ENCODE data around the gene SLC35B1. TPM values are rescaled to one million over a fixed set of nuclear protein-coding genes. Genes with fewer than 3 reads are reported as not detected.

The SLC35B1 gene
- 228 and 232 TPM in 2 replicates for total RNA-seq (2022)
- percentile 97 among the genes with signal in this experiment for Bru-seq, nascent RNA
- percentile 95 among the genes with signal in this experiment for BruChase-seq, experiment 1, labeled RNA remaining after a 2-hour chase
- percentile 98 among the genes with signal in this experiment for BruChase-seq, experiment 2, labeled RNA remaining after a 6-hour chase
- long read RNA-seq, transcript SLC35B1-220 (9 exons, 1,611 nt), result major isoform, 162 of 267 reads
- long read RNA-seq, transcript SLC35B1-209 (9 exons, 1,320 nt), result minor isoform, 50 of 267 reads
- long read RNA-seq, partial matches to known transcripts, result 8 of 267 reads
- long read RNA-seq, other reads (novel, unspliced or antisense), result 45 of 267 reads

GRCh38 chr17:49707608-49708514 is at the start of gene SLC35B1:
TSS of gene SLC35B1 (minus strand) at chr17:49707964. CDS start at chr17:49707833, 131 bp downstream.
- POLR2A ChIA-PET, result interaction anchor here (0.5 to 2.4 kb wide), 15 partner anchors 9 to 294 kb away, joined by 3 to 50 read pairs (median 4); partner anchors contain the start of genes FAM117A, KAT7 and PHB1
- no TSS peak for BruUV-seq (replicated peaks)
- Mint-ChIP-seq H3K9me3 (ENCODE audit: unreplicated experiment) (no peaks in the 10 kb centered on the region), H3K27ac (ENCODE audit: unreplicated experiment) (peak within 1 kb of the TSS; percentile 99), H3K4me1 (ENCODE audit: low read depth, unreplicated experiment) (peaks cover 28% of the 10 kb centered on the region), H3K4me3 (ENCODE audit: unreplicated experiment) (peak within 1 kb of the TSS; percentile 89), H3K27me3 (ENCODE audit: insufficient read depth, unreplicated experiment) (no peaks in the 10 kb centered on the region), H3K36me3 (ENCODE audit: insufficient read depth, unreplicated experiment) (peaks cover 52% of the 10 kb centered on the region)
- TF ChIP-seq, protein P1, sequence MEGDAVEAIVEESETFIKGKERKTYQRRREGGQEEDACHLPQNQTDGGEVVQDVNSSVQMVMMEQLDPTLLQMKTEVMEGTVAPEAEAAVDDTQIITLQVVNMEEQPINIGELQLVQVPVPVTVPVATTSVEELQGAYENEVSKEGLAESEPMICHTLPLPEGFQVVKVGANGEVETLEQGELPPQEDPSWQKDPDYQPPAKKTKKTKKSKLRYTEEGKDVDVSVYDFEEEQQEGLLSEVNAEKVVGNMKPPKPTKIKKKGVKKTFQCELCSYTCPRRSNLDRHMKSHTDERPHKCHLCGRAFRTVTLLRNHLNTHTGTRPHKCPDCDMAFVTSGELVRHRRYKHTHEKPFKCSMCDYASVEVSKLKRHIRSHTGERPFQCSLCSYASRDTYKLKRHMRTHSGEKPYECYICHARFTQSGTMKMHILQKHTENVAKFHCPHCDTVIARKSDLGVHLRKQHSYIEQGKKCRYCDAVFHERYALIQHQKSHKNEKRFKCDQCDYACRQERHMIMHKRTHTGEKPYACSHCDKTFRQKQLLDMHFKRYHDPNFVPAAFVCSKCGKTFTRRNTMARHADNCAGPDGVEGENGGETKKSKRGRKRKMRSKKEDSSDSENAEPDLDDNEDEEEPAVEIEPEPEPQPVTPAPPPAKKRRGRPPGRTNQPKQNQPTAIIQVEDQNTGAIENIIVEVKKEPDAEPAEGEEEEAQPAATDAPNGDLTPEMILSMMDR (IDR thresholded peaks at IDR 0.05; ENCODE audit: insufficient read depth in 1 of 2, low read depth in 1 of 2, low read length in 1 of 2, severe bottlenecking in 1 of 2, unreplicated experiment in 1 of 2), result peak; percentile 82 to 100
- H3K4me3 ChIP-seq (ENCODE audit: low read depth, low read length), result peak within 1 kb of the TSS; percentile 69
- peak; percentile 100 for DNase-seq
- no peaks in the 10 kb centered on the region for H3K9me3 ChIP-seq
- CTCF ChIA-PET, result interaction anchor here (0.5 to 3.8 kb wide), 33 partner anchors 8 to 300 kb away, joined by 3 to 36 read pairs (median 6); partner anchors contain the start of genes FAM117A, KAT7, NXPH3 and PHB1
- no peaks in the 10 kb centered on the region for H3K27me3 ChIP-seq (replicated peaks; ENCODE audit: control insufficient read depth, insufficient read depth, low read length)
- H3K4me1 ChIP-seq, result peaks cover 8% of the 10 kb centered on the region
- intact Hi-C loops (cut with micrococcal nuclease; ENCODE audit: unreplicated experiment), result loop anchor here (1.0 to 2.0 kb wide), 5 partner anchors 30 to 141 kb away; partner anchors contain the start of genes FAM117A, KAT7, SPOP and TAC4
- H3K36me3 ChIP-seq (ENCODE audit: control insufficient read depth, insufficient read depth, low read length), result peaks cover 14% of the 10 kb centered on the region

DNA sequence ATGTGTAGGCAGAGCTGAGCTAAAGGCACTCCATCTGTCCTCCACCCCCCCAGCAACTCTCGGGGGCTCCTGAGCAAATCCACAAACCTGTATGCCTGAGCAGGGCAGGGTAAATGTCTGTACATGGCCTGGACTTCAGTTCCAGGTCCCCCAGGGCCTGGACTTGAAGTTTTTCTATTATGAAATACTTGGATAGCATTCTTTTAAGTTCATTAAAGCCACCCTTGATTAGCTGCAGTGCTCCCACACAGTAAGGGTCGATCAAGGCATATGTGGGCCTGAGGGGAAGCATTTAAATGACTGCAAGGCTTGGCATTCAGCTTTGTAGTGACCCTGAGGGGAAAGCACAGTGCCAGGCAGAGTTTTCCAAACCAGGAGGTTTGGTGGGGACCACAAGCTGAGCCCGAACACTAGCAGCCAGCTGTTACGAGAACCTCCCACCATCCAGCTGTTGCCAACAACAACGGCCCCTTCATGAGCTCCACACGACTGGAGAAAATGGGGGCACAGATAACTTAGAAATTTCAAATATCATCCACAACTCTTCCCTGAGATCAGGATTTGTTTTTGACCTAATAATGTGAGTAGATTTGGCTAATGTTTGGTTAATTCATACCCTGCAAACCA is 49.5 kb upstream of the SLC35B1 start:
- Histone ChIP-seq H3K4me1 (peaks cover under 1% of the 10 kb centered on the region; the same call in 1 of the 2 replicates), H3K27me3 (replicated peaks; ENCODE audit: control insufficient read depth, insufficient read depth, low read length) (no peaks in the 10 kb centered on the region), H3K36me3 (ENCODE audit: control insufficient read depth, insufficient read depth, low read length) (no peaks in the 10 kb centered on the region), H3K9me3 (no peaks in the 10 kb centered on the region), H3K4me3 (ENCODE audit: low read depth, low read length) (no peak overlapping the region)
- Mint-ChIP-seq H3K27me3 (ENCODE audit: insufficient read depth, unreplicated experiment) (no peaks in the 10 kb centered on the region), H3K4me1 (ENCODE audit: low read depth, unreplicated experiment) (no peaks in the 10 kb centered on the region), H3K36me3 (ENCODE audit: insufficient read depth, unreplicated experiment) (no peaks in the 10 kb centered on the region), H3K9me3 (ENCODE audit: unreplicated experiment) (no peaks in the 10 kb centered on the region), H3K4me3 (ENCODE audit: unreplicated experiment) (no peak overlapping the region), H3K27ac (ENCODE audit: unreplicated experiment) (no peak overlapping the region)
- TF ChIP-seq, protein P1 (IDR thresholded peaks at IDR 0.05; ENCODE audit: insufficient read depth in 1 of 2, low read depth in 1 of 2, low read length in 1 of 2, severe bottlenecking in 1 of 2, unreplicated experiment in 1 of 2), result no peak
- intact Hi-C loops (cut with micrococcal nuclease; ENCODE audit: unreplicated experiment), result no loop called here
- no TSS peak for BruUV-seq (replicated peaks)
- no peak for DNase-seq
- CTCF ChIA-PET, result interaction anchor here (0.6 kb wide), 1 partner anchor 381 kb away, joined by 4 read pairs; no protein-coding TSS in a partner anchor
- POLR2A ChIA-PET, result no interaction called here

Data from Caco-2 (cell line).